Measurements from ENCODE around the gene LMAN1. TPM values are rescaled to one million over a fixed set of nuclear protein-coding genes. Genes with fewer than 3 reads are reported as not detected.

The LMAN1 gene
- total and polyA plus RNA-seq, 2 of the 13 experiments (the other 11 are each of a cell fraction or from before 2014, with no cell fraction given) = 127 to 131 TPM

GRCh38 chr18:59358712-59359575, at the start of gene LMAN1 (continued):
- peak; percentile 62; the same call in 1 of the 2 replicates for TF ChIP-seq ZNF232 (CRISPR knock-in tag; IDR thresholded peaks at IDR 0.05; ENCODE audit: borderline replicate concordance)
- TF ChIP-seq ZNF530 (CRISPR knock-in tag; IDR thresholded peaks at IDR 0.05; ENCODE audit: low read depth) = no peak
- TF ChIP-seq HNRNPK (IDR thresholded peaks at IDR 0.05; ENCODE audit: low read depth, low read length, poor library complexity, severe bottlenecking) = no peak
- TF ChIP-seq ZNF747 (CRISPR knock-in tag; IDR thresholded peaks at IDR 0.05; ENCODE audit: borderline replicate concordance) = peak; percentile 77; the same call in 1 of the 2 replicates
- TF ChIP-seq, protein P1, sequence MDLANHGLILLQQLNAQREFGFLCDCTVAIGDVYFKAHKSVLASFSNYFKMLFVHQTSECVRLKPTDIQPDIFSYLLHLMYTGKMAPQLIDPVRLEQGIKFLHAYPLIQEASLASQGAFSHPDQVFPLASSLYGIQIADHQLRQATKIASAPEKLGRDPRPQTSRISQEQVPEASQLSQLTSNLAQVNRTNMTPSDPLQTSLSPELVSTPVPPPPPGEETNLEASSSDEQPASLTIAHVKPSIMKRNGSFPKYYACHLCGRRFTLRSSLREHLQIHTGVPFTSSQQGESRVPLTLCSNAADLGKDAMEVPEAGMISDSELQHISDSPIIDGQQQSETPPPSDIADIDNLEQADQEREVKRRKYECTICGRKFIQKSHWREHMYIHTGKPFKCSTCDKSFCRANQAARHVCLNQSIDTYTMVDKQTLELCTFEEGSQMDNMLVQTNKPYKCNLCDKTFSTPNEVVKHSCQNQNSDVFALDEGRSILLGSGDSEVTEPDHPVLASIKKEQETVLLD (CRISPR knock-in tag; IDR thresholded peaks at IDR 0.05; ENCODE audit: low read depth) = no peak
- 0 out of 2 replicates have a peak, but pooled peaks have one; percentile 16 for TF ChIP-seq TEAD2 (CRISPR knock-in tag; IDR thresholded peaks at IDR 0.05)
- TF ChIP-seq TCF12 (IDR thresholded peaks at IDR 0.05) = no peak
- no peak for TF ChIP-seq TCF12 (CRISPR knock-in tag; IDR thresholded peaks at IDR 0.05)
- TF ChIP-seq THAP11 (CRISPR knock-in tag; IDR thresholded peaks at IDR 0.05) = peak; percentile 79
- TF ChIP-seq ZFP90 (CRISPR knock-in tag; IDR thresholded peaks at IDR 0.05; ENCODE audit: borderline replicate concordance) = 0 out of 2 replicates have a peak, but pooled peaks have one; percentile 46
- TF ChIP-seq, protein P2, sequence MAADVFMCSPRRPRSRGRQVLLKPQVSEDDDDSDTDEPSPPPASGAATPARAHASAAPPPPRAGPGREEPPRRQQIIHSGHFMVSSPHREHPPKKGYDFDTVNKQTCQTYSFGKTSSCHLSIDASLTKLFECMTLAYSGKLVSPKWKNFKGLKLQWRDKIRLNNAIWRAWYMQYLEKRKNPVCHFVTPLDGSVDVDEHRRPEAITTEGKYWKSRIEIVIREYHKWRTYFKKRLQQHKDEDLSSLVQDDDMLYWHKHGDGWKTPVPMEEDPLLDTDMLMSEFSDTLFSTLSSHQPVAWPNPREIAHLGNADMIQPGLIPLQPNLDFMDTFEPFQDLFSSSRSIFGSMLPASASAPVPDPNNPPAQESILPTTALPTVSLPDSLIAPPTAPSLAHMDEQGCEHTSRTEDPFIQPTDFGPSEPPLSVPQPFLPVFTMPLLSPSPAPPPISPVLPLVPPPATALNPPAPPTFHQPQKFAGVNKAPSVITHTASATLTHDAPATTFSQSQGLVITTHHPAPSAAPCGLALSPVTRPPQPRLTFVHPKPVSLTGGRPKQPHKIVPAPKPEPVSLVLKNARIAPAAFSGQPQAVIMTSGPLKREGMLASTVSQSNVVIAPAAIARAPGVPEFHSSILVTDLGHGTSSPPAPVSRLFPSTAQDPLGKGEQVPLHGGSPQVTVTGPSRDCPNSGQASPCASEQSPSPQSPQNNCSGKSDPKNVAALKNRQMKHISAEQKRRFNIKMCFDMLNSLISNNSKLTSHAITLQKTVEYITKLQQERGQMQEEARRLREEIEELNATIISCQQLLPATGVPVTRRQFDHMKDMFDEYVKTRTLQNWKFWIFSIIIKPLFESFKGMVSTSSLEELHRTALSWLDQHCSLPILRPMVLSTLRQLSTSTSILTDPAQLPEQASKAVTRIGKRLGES (CRISPR knock-in tag; IDR thresholded peaks at IDR 0.05; ENCODE audit: borderline replicate concordance) = no peak
- TF ChIP-seq SNRNP70 (IDR thresholded peaks at IDR 0.05; ENCODE audit: low read depth, low read length) = no peak
- no peak; the same call in 1 of the 2 replicates for TF ChIP-seq HOXA9 (CRISPR knock-in tag; IDR thresholded peaks at IDR 0.05; ENCODE audit: borderline replicate concordance)
- TF ChIP-seq ZNF577 (CRISPR knock-in tag; IDR thresholded peaks at IDR 0.05; ENCODE audit: borderline replicate concordance, low read depth) = no peak
- no peak for TF ChIP-seq GRHL1 (CRISPR knock-in tag; conservative IDR thresholded peaks at IDR 0.05)
- no peak for TF ChIP-seq SMAD1 (CRISPR knock-in tag; IDR thresholded peaks at IDR 0.05; ENCODE audit: borderline replicate concordance, low read depth)
- no peak; the same call in 1 of the 2 replicates for TF ChIP-seq CERS6 (CRISPR knock-in tag; IDR thresholded peaks at IDR 0.05)
- TF ChIP-seq, protein P3, sequence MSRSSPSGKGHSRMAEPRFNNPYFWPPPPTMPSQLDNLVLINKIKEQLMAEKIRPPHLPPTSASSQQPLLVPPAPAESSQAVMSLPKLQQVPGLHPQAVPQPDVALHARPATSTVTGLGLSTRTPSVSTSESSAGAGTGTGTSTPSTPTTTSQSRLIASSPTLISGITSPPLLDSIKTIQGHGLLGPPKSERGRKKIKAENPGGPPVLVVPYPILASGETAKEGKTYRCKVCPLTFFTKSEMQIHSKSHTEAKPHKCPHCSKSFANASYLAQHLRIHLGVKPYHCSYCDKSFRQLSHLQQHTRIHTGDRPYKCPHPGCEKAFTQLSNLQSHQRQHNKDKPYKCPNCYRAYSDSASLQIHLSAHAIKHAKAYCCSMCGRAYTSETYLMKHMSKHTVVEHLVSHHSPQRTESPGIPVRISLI (CRISPR knock-in tag; IDR thresholded peaks at IDR 0.05; ENCODE audit: borderline replicate concordance) = no peak
- TF ChIP-seq NFKB2 (CRISPR knock-in tag; IDR thresholded peaks at IDR 0.05; ENCODE audit: borderline replicate concordance) = peak; percentile 68
